ENCODE data around the gene YIPF6. TPM values are rescaled to one million over a fixed set of nuclear protein-coding genes. Genes with fewer than 3 reads are reported as not detected.
"Not testable (repeated sequence)": the region's sequence is repeated elsewhere in the genome, so short reads cannot be mapped to it uniquely, and the experiment has no call there.

Gene YIPF6
- total RNA-seq, 2 donors from 2014 or later, result 28.6 to 41.8 TPM

GRCh38 chrX:68503836-68504636 is 5.2 kb downstream of the YIPF6 start:
- no peak overlapping the region for H3K4me3 ChIP-seq
- no peak overlapping the region for H3K27ac ChIP-seq
- 82% methylated on average over 11 of the region's 11 CpGs for WGBS
- no peaks in the 10 kb centered on the region for H3K4me1 ChIP-seq (replicated peaks)
- no peak for TF ChIP-seq POLR2AphosphoS5 (IDR thresholded peaks at IDR 0.05)
- no peak for TF ChIP-seq POLR2A (IDR thresholded peaks at IDR 0.05)
- no peak for TF ChIP-seq CTCF (IDR thresholded peaks at IDR 0.05)
- intact Hi-C loops (cut with DNase I), result no loop called here
- no peaks in the 10 kb centered on the region for H3K27me3 ChIP-seq (replicated peaks; ENCODE audit: insufficient read depth)
- no peaks in the 10 kb centered on the region for H3K9me3 ChIP-seq
- DNase-seq (ENCODE audit: low spot score), result no peak
- no peaks in the 10 kb centered on the region for H3K36me3 ChIP-seq

- Histone ChIP-seq H3K4me3 (no peak overlapping the region), H3K36me3 (no peaks in the 10 kb centered on the region), H3K4me1 (replicated peaks) (no peaks in the 10 kb centered on the region), H3K27ac (no peak overlapping the region), H3K9me3 (no peaks in the 10 kb centered on the region), H3K27me3 (replicated peaks; ENCODE audit: insufficient read depth) (no peaks in the 10 kb centered on the region)
- DNase-seq (ENCODE audit: low spot score), result no peak
- intact Hi-C loops (cut with DNase I), result no loop called here
- TF ChIP-seq CTCF (IDR thresholded peaks at IDR 0.05) (no peak), POLR2A (IDR thresholded peaks at IDR 0.05) (no peak), POLR2AphosphoS5 (IDR thresholded peaks at IDR 0.05) (no peak)
- WGBS, result 70% methylated on average over 2 of the region's 2 CpGs
Measured at GRCh38 chrX:68506649-68507048, 7.8 kb downstream of the YIPF6 start.

- 96% methylated on average over 2 of the region's 2 CpGs for WGBS
- no peak for DNase-seq (ENCODE audit: low spot score)
- Histone ChIP-seq H3K27ac (no peak overlapping the region), H3K36me3 (no peaks in the 10 kb centered on the region), H3K4me3 (no peak overlapping the region), H3K9me3 (no peaks in the 10 kb centered on the region), H3K27me3 (replicated peaks; ENCODE audit: insufficient read depth) (no peaks in the 10 kb centered on the region), H3K4me1 (replicated peaks) (no peaks in the 10 kb centered on the region)
- no peak for TF ChIP-seq POLR2AphosphoS5 (IDR thresholded peaks at IDR 0.05)
- no peak for TF ChIP-seq POLR2A (IDR thresholded peaks at IDR 0.05)
- no peak for TF ChIP-seq CTCF (IDR thresholded peaks at IDR 0.05)
- intact Hi-C loops (cut with DNase I), result no loop called here
Measured at GRCh38 chrX:68508799-68509198, 9.9 kb downstream of the YIPF6 start.

GRCh38 chrX:68511255-68511654 is 12.4 kb downstream of the YIPF6 start:
- intact Hi-C loops (cut with DNase I), result loop anchor here (2.0 to 5.0 kb wide), 2 partner anchors 200 to 296 kb away; no protein-coding TSS in a partner anchor
- Histone ChIP-seq H3K4me3 (no peak overlapping the region), H3K4me1 (replicated peaks) (no peaks in the 10 kb centered on the region), H3K27ac (no peak overlapping the region), H3K9me3 (no peaks in the 10 kb centered on the region), H3K36me3 (no peaks in the 10 kb centered on the region), H3K27me3 (replicated peaks; ENCODE audit: insufficient read depth) (no peaks in the 10 kb centered on the region)
- peak; percentile 6 for DNase-seq (ENCODE audit: low spot score)
- WGBS, result 34% methylated on average over 3 of the region's 3 CpGs
- TF ChIP-seq POLR2A (IDR thresholded peaks at IDR 0.05), result no peak
- TF ChIP-seq CTCF (IDR thresholded peaks at IDR 0.05), result peak in 3 of 4 experiments; percentile 37 to 65 (median 55)
- TF ChIP-seq POLR2AphosphoS5 (IDR thresholded peaks at IDR 0.05), result no peak

GRCh38 chrX:68524680-68525079 is 25.8 kb downstream of the YIPF6 start:
- H3K4me3 ChIP-seq; H3K27ac ChIP-seq; intact Hi-C loops (cut with DNase I); H3K4me1 ChIP-seq (replicated peaks); H3K36me3 ChIP-seq; H3K9me3 ChIP-seq; DNase-seq (ENCODE audit: low spot score); H3K27me3 ChIP-seq (replicated peaks; ENCODE audit: insufficient read depth): not testable (repeated sequence)
- WGBS, result 95% methylated on average over 2 of the region's 2 CpGs
